Measurements from ENCODE around the gene P4HA3.

P4HA3 gene

GRCh38 chr11:74321487-74322188 lies 10.2 kb upstream of the P4HA3 start:
- POLR2A ChIA-PET = no interaction called here
- CTCF ChIA-PET = interaction anchor here (0.8 to 1.3 kb wide), 4 partner anchors 12 to 66 kb away, joined by 3 to 6 read pairs (median 4); no protein-coding TSS in a partner anchor
- TF ChIP-seq ELF4 (IDR thresholded peaks at IDR 0.05) (no peak), FOXM1 (IDR thresholded peaks at IDR 0.05; ENCODE audit: borderline replicate concordance) (no peak), LEF1 (IDR thresholded peaks at IDR 0.05; ENCODE audit: borderline replicate concordance) (no peak), ARNT (IDR thresholded peaks at IDR 0.05) (no peak), CTBP1 (IDR thresholded peaks at IDR 0.05; ENCODE audit: borderline replicate concordance) (no peak), TARDBP (IDR thresholded peaks at IDR 0.05) (no peak)
- DNase-seq (ENCODE audit: extremely low spot score) = peak; percentile 27

GRCh38 chr11:74320538-74320937 lies 9.1 kb upstream of the P4HA3 start:
- POLR2A ChIA-PET = no interaction called here
- no peak for DNase-seq (ENCODE audit: extremely low spot score)
- TF ChIP-seq SP1 (IDR thresholded peaks at IDR 0.05) (no peak), L3MBTL2 (conservative IDR thresholded peaks at IDR 0.05) (no peak)
- CTCF ChIA-PET = interaction anchor here (0.8 kb wide), 1 partner anchor 65 kb away, joined by 4 read pairs; no protein-coding TSS in a partner anchor

- POLR2A ChIA-PET = no interaction called here
- CTCF ChIA-PET = no interaction called here
- DNase-seq (ENCODE audit: extremely low spot score) = no peak
These were observed 7.8 kb upstream of the P4HA3 start for GRCh38 chr11:74319139-74319816.

GRCh38 chr11:74318241-74318932 lies 6.9 kb upstream of the P4HA3 start:
- TF ChIP-seq FOXK2 (IDR thresholded peaks at IDR 0.05) (no peak), SP1 (IDR thresholded peaks at IDR 0.05) (no peak), TARDBP (IDR thresholded peaks at IDR 0.05) (no peak), NFRKB (IDR thresholded peaks at IDR 0.05) (no peak), ARNT (IDR thresholded peaks at IDR 0.05) (no peak), FOXA1 (IDR thresholded peaks at IDR 0.05) (no peak), ZNF384 (IDR thresholded peaks at IDR 0.05) (no peak), PKNOX1 (IDR thresholded peaks at IDR 0.05) (no peak), HDGF (IDR thresholded peaks at IDR 0.05; ENCODE audit: borderline replicate concordance) (no peak), ELF4 (IDR thresholded peaks at IDR 0.05) (no peak), BHLHE40 (IDR thresholded peaks at IDR 0.05; ENCODE audit: borderline replicate concordance) (no peak), LEF1 (IDR thresholded peaks at IDR 0.05; ENCODE audit: borderline replicate concordance) (no peak), SUZ12 (IDR thresholded peaks at IDR 0.05) (no peak), FOXM1 (IDR thresholded peaks at IDR 0.05; ENCODE audit: borderline replicate concordance) (no peak), L3MBTL2 (conservative IDR thresholded peaks at IDR 0.05) (no peak), CTBP1 (IDR thresholded peaks at IDR 0.05; ENCODE audit: borderline replicate concordance) (no peak)
- no peak for DNase-seq (ENCODE audit: extremely low spot score)
- POLR2A ChIA-PET = no interaction called here
- CTCF ChIA-PET = no interaction called here

More at GRCh38 chr11:74319139-74319816, 7.8 kb upstream of the P4HA3 start:
- TF ChIP-seq LEF1 (IDR thresholded peaks at IDR 0.05; ENCODE audit: borderline replicate concordance) (no peak), ELF4 (IDR thresholded peaks at IDR 0.05) (no peak), BHLHE40 (IDR thresholded peaks at IDR 0.05; ENCODE audit: borderline replicate concordance) (no peak), FOXM1 (IDR thresholded peaks at IDR 0.05; ENCODE audit: borderline replicate concordance) (no peak), CTBP1 (IDR thresholded peaks at IDR 0.05; ENCODE audit: borderline replicate concordance) (no peak), TARDBP (IDR thresholded peaks at IDR 0.05) (no peak), SUZ12 (IDR thresholded peaks at IDR 0.05) (no peak), L3MBTL2 (conservative IDR thresholded peaks at IDR 0.05) (no peak), HDGF (IDR thresholded peaks at IDR 0.05; ENCODE audit: borderline replicate concordance) (no peak), SP1 (IDR thresholded peaks at IDR 0.05) (no peak), FOXK2 (IDR thresholded peaks at IDR 0.05) (no peak)

GRCh38 chr11:74316772-74317505 lies 5.5 kb upstream of the P4HA3 start:
- DNase-seq (ENCODE audit: extremely low spot score) = no peak
- ChIA-PET POLR2A (no interaction called here), CTCF (no interaction called here)
- TF ChIP-seq L3MBTL2 (conservative IDR thresholded peaks at IDR 0.05) (no peak), BHLHE40 (IDR thresholded peaks at IDR 0.05; ENCODE audit: borderline replicate concordance) (no peak), FOXA1 (IDR thresholded peaks at IDR 0.05) (no peak), HDGF (IDR thresholded peaks at IDR 0.05; ENCODE audit: borderline replicate concordance) (no peak), TARDBP (IDR thresholded peaks at IDR 0.05) (no peak), FOXK2 (IDR thresholded peaks at IDR 0.05) (no peak), LEF1 (IDR thresholded peaks at IDR 0.05; ENCODE audit: borderline replicate concordance) (no peak)

- POLR2A ChIA-PET = no interaction called here
- no peak for TF ChIP-seq CTBP1 (IDR thresholded peaks at IDR 0.05; ENCODE audit: borderline replicate concordance)
- TF ChIP-seq NFRKB (IDR thresholded peaks at IDR 0.05) = no peak
- DNase-seq (ENCODE audit: extremely low spot score) = no peak
- CTCF ChIA-PET = no interaction called here
These were observed 886 bp upstream of the P4HA3 start for GRCh38 chr11:74312326-74312725.

GRCh38 chr11:74310857-74311256 lies 583 bp downstream of the P4HA3 start:
- TF ChIP-seq ZNF384 (IDR thresholded peaks at IDR 0.05) (no peak), SP1 (IDR thresholded peaks at IDR 0.05) (no peak), FOXA1 (IDR thresholded peaks at IDR 0.05) (no peak), L3MBTL2 (conservative IDR thresholded peaks at IDR 0.05) (no peak), HDGF (IDR thresholded peaks at IDR 0.05; ENCODE audit: borderline replicate concordance) (no peak), FOXK2 (IDR thresholded peaks at IDR 0.05) (no peak), FOXM1 (IDR thresholded peaks at IDR 0.05; ENCODE audit: borderline replicate concordance) (no peak), ELF4 (IDR thresholded peaks at IDR 0.05) (no peak), NFRKB (IDR thresholded peaks at IDR 0.05) (no peak), TARDBP (IDR thresholded peaks at IDR 0.05) (no peak), LEF1 (IDR thresholded peaks at IDR 0.05; ENCODE audit: borderline replicate concordance) (no peak), BHLHE40 (IDR thresholded peaks at IDR 0.05; ENCODE audit: borderline replicate concordance) (no peak), SUZ12 (IDR thresholded peaks at IDR 0.05) (no peak), PKNOX1 (IDR thresholded peaks at IDR 0.05) (no peak), CTBP1 (IDR thresholded peaks at IDR 0.05; ENCODE audit: borderline replicate concordance) (no peak), ARNT (IDR thresholded peaks at IDR 0.05) (no peak)

More at GRCh38 chr11:74310857-74311256, 583 bp downstream of the P4HA3 start:
- CTCF ChIA-PET = interaction anchor here (2.3 kb wide), 1 partner anchor 11 kb away, joined by 6 read pairs; no protein-coding TSS in a partner anchor
- DNase-seq (ENCODE audit: extremely low spot score) = no peak
- POLR2A ChIA-PET = no interaction called here
